Eye (tissue), 1 donor: ENCODE results near the gene FBXO27.
"Not testable (repeated sequence)": the region's sequence is repeated elsewhere in the genome, so short reads cannot be mapped to it uniquely, and the experiment has no call there.

Source experiments
- DNase-seq: peaks from one replicate; pipeline ENCODE4 v3.0.0-alpha.2; 2015

The FBXO27 gene

DNA sequence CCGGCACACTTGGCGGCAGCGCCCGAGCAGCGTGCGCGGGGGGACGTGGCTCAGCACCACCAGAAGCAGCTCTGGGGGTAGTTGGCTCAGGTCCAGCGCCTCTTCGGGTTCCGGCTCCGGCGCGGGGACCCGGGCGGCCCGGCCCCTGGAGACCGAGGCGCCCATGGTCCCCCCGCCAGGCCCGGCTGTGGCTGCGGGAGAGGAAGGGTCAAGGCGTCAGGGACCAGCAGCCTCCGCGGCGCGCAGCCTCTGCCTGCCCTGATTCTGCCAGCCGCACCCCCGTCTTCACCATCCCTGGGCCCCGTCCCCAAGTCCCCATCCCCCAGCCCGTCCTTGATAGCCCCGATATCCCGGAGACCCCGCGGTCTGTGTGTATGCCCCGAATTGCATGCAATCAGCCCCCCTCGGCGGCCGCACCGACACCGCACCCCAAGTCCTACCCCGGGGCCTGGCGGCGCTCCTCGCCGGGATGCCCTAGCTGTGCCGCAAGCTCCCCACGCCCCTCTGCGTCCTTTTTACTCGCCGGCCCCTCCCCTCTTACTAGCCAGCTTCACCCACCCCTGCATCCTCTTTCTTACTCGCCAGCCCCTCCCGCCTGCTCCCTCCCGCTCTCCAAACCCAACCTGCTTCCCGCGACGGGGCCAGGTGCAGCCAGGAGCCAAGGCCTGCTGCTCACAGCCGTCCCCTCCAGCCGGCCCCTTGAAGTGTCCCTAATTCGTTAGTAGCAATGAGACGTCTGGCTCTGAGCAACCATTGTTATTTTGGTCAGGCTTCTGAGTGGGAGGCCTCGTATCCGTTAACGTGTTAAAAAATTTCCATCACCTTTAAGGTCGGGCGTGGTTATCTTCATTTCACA lies at the start of gene FBXO27:
Gene FBXO27, minus strand, starts transcription at position 487 of the 856 bp plus-strand sequence. Its CDS starts 322 bp downstream, at position 165.
- no peak for DNase-seq

DNA sequence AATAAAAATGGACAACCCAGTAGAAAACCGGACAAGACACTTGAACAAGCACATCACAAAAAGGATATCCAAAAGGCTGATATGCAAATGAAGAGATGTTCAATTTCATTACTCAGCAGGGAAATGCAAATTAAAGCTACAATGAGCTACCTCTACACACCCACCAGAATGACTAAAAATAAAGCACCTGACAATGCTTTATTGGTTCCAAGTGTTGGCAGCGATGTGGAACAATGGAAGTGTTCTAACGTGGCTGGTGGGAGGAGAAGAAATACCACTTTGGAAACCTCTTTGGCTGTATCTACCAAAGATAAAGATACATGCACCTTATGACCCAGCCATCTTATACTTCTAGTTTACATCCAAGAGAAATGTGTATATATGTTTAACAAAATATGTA lies 48.1 kb upstream of the FBXO27 start:
- DNase-seq, result no peak

- DNase-seq, result no peak
Observed at GRCh38 chr19:39078436-39079200, 46.3 kb upstream of the FBXO27 start.

- DNase-seq, result no peak
Observed at GRCh38 chr19:39077323-39077722, 45.0 kb upstream of the FBXO27 start.

- DNase-seq, result no peak
Observed at GRCh38 chr19:39074942-39075341, 42.6 kb upstream of the FBXO27 start.

DNA sequence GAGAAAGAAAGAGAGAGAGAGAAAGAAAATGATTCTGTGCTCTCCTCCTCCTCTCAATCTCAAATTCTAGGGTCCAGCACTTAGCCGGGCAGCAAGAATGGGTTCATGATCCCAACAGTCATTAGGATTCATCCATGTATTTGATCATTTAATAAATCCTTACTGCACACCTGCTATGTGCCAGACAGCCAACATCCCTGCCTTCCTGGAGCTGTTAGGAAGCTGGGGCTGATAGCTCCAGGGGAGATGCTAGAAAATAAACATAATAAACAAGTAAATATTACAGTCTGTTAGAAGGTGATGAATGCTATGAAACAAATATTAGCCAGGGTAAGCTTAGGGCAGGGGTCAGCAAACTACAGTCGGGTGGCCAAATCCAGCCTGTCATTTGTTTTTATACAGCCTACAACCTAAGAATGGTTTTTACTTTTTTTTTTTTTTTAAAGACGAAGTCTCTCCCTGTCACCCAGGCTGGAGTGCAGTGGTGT lies 41.9 kb upstream of the FBXO27 start:
- no peak for DNase-seq

- no peak for DNase-seq
Observed at GRCh38 chr19:39070888-39071287, 38.5 kb upstream of the FBXO27 start.

GRCh38 chr19:39068259-39068658 lies 35.9 kb upstream of the FBXO27 start:
- not testable (repeated sequence) for DNase-seq

GRCh38 chr19:39067104-39067503 lies 34.8 kb upstream of the FBXO27 start:
- DNase-seq, result no peak

GRCh38 chr19:39065928-39066327 lies 33.6 kb upstream of the FBXO27 start:
- no peak for DNase-seq

DNA sequence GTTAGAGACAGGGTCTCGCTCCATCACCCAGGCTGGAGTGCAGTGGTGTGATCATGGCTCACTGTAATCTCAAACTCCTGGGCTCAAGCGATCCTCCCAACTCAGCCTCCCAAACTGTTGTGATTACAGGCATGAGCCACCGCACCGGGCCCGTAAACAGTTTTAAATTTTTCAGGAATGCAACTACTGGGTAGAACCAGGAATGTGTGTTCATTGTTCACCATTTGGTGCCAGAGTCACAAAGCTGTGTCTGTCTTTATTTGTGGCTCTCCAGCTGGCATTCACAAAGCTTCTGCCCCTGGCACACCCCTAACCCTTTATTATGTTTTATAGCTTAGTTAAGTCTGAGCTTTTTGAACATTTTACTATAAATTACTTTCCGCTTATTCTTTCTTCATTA lies 32.1 kb upstream of the FBXO27 start:
- no peak for DNase-seq

GRCh38 chr19:39060171-39060570 lies 27.8 kb upstream of the FBXO27 start:
- DNase-seq, result no peak

DNA sequence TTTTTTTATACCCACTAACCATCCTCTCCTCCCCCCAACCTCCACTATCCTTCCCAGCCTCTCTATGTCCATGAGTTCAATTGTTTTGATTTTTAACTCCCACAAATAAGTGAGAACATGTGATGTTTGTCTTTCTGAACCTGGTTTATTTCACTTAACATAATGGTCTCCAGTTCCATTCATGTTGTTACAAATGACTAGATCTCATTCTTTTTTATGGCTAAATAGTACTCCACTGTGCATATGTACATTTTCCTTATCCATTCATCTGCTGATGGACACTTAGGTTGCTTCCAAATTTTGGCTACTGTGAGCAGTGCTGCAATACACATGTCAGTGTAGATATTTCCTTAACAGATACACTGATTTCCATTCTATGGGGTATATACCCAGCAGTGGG lies 27.0 kb upstream of the FBXO27 start:
- no peak for DNase-seq

DNA sequence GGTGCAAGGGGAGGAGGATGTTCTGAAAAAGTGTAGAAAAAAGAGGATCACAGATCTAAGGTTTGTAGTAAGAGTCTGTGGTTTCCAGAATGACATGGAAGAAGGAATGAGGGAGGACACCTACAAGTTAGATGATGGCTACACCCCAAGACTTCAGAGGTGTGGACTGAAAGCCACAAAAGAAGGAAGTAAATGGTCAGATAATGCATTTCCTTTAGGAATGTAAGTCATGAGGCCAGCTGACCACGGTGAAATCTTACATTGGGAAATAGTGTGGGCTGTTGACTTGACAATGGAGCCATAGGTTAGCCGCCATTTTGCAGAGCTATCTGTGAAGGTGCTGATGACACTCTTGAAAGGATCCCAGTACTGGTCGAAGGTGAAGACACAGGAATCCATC lies 25.3 kb upstream of the FBXO27 start:
- no peak for DNase-seq

- no peak for DNase-seq
Observed at GRCh38 chr19:39054091-39054470, 21.7 kb upstream of the FBXO27 start.

DNA sequence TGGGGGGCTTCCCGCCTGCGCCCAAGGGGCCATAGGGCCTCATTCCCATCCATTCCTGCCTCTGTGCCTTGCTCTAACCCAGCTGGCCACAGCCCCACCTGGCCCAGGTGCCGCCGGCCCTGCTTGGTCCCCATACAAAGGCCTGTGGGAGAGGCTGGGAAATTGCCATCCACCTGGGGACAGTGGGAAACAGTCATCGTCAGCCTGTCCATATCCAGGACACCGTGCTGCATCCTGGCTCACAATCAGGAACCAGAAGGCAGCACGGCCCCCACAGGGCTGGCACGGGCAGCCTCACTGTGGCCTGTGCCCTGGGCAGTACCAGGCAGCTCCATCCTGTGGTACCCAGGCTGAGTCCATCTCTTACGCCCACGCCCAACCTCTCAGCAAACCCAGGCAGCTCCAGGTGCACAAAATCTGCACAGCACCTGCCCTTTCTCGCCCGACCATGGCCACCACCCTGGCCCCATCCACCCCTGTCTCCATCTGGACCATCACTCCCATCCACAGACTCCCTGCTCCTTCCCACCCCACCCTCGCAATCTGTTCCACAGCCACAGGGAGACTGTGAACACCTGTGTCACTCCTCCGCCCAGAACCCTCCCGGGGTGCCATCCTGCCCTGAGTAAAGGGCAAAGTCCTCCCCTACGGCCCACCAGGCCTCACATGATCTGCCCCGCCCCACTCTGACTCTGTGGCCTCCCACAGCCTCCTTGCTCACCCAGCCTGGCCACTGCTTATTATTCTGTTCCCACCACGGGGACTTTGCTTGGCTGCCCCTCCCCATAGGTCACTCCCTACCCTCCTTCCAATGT lies 21.1 kb upstream of the FBXO27 start:
- DNase-seq, result no peak

DNA sequence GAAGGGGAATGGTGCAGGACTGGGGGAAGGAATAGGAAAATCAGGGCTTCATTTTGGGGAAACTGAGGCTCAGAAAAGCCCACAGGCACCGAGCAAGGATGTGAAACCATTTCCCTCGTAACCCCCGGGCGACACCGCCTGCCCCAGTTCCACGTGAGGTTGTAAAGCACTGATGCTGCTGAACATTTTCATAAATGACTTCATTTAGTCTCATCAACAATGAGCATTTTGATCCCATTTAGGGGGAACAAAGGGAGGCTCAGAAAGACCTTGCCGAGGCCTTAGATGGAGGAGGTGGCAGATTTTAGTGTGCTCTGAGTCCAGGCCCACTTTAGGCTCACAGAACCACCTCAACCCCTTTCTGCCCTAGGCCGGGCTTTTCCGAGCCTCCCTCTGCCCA lies 20.5 kb upstream of the FBXO27 start:
- DNase-seq, result no peak

- DNase-seq, result peak; percentile 55
Observed at GRCh38 chr19:39052243-39052746, 19.9 kb upstream of the FBXO27 start.

GRCh38 chr19:39047073-39047472 lies 14.7 kb upstream of the FBXO27 start:
- no peak for DNase-seq

- no peak for DNase-seq
Observed at GRCh38 chr19:39046037-39046821, 13.9 kb upstream of the FBXO27 start.

DNA sequence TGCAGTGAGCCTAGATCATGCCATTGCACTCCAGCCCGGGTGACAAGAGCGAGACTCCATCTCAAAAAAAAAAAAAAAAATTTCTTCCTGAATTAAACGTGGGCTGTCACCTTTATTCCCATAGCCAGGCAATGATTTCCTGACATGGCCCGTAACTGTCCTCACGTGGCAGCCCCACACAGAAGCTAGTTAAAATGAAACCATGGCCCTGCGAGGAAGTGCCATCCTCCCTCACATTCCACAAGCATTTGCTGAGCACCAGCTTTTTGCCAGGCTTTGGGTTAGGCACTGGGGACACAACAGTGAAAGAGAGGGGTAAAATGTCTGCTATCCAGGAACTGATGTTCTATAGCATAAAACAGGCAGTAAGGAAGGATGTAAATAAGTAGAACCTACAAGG lies 13.2 kb upstream of the FBXO27 start:
- DNase-seq, result no peak

- peak; percentile 61 for DNase-seq
Observed at GRCh38 chr19:39038098-39038497, 5.7 kb upstream of the FBXO27 start.
